NCI-H69 (cell line): Measurements from ENCODE around the gene THSD8.

Source experiments
- DNase-seq: peaks from one replicate; lab custom pipeline; 2025; lab: John Stamatoyannopoulos, UW

The THSD8 gene

GRCh38 chr19:12779162-12779993, 22.5 kb upstream of the THSD8 start:
- peak; percentile 86 for DNase-seq

- no peak for DNase-seq
Observed at GRCh38 chr19:12782174-12782423, 19.8 kb upstream of the THSD8 start.

- DNase-seq = peak; percentile 92
Observed at GRCh38 chr19:12782424-12783290, 19.2 kb upstream of the THSD8 start.

- peak; percentile 70 for DNase-seq
Observed at GRCh38 chr19:12783291-12783848, 18.5 kb upstream of the THSD8 start.

GRCh38 chr19:12783849-12784393, 17.9 kb upstream of the THSD8 start:
- peak; percentile 47 for DNase-seq

- DNase-seq = peak; percentile 46
Observed at GRCh38 chr19:12784394-12784870, 17.4 kb upstream of the THSD8 start.

- peak; percentile 46 for DNase-seq
Observed at GRCh38 chr19:12784871-12785430, 16.9 kb upstream of the THSD8 start.

- peak; percentile 49 for DNase-seq
Observed at GRCh38 chr19:12785431-12786031, 16.3 kb upstream of the THSD8 start.

- DNase-seq = peak; percentile 29
Observed at GRCh38 chr19:12786141-12786870, 15.6 kb upstream of the THSD8 start.

GRCh38 chr19:12786952-12787351, 14.9 kb upstream of the THSD8 start:
- DNase-seq = no peak

- no peak for DNase-seq
Observed at GRCh38 chr19:12787458-12787857, 14.4 kb upstream of the THSD8 start.

GRCh38 chr19:12788042-12788681, 13.7 kb upstream of the THSD8 start:
- peak; percentile 56 for DNase-seq

- DNase-seq = peak; percentile 96
Observed at GRCh38 chr19:12788682-12789097, 13.2 kb upstream of the THSD8 start.

GRCh38 chr19:12789098-12789903, 12.6 kb upstream of the THSD8 start:
- peak; percentile 95 for DNase-seq

- peak; percentile 99 for DNase-seq
Observed at GRCh38 chr19:12789904-12790619, 11.8 kb upstream of the THSD8 start.

GRCh38 chr19:12790628-12791344, 11.1 kb upstream of the THSD8 start:
- peak; percentile 58 for DNase-seq

- DNase-seq = peak; percentile 99
Observed at GRCh38 chr19:12791345-12792050, 10.4 kb upstream of the THSD8 start, which contains the start of gene JUNB. JUNB (plus strand) TSS chr19:12791486; CDS start chr19:12791772, 286 bp downstream.
